ENCODE data around the gene STX1B. TPM values are rescaled to one million over a fixed set of nuclear protein-coding genes. Genes with fewer than 3 reads are reported as not detected.

Gene STX1B
- polyA plus RNA-seq, 1 experiment = 4.2 TPM

Small RNA genes within 50 kb of the gene (small RNA-seq; reads per million reads assigned to genes)
- not detected for gene AC135048.1 (ENCODE audit: insufficient read length, low read depth)

Other genes with a start within 250 kb of the STX1B start
- gene CFAP119, start 248.6 kb downstream of the STX1B start, polyA plus RNA-seq (2011; rRNA removed) = 2.6 and 3.1 TPM in 2 replicates
- 66.8 and 75.5 TPM in 2 replicates for gene RNF40, start 248.3 kb downstream of the STX1B start, polyA plus RNA-seq (2011; rRNA removed)
- 5.1 and 8.0 TPM in 2 replicates for gene ZNF629, start 223.4 kb downstream of the STX1B start, polyA plus RNA-seq (2011; rRNA removed)
- gene BCL7C, start 116.6 kb downstream of the STX1B start, polyA plus RNA-seq (2011; rRNA removed) = 27.7 and 27.8 TPM in 2 replicates
- 10.1 and 12.5 TPM in 2 replicates for gene CTF1, start 114.0 kb downstream of the STX1B start, polyA plus RNA-seq (2011; rRNA removed)
- gene FBXL19, start 87.1 kb downstream of the STX1B start, polyA plus RNA-seq (2011; rRNA removed) = 7.1 and 10.6 TPM in 2 replicates
- 23.7 and 29.5 TPM in 2 replicates for gene ORAI3, start 61.6 kb downstream of the STX1B start, polyA plus RNA-seq (2011; rRNA removed)
- gene SETD1A, start 52.9 kb downstream of the STX1B start, polyA plus RNA-seq (2011; rRNA removed) = 1.1 and 1.4 TPM in 2 replicates
- 6.1 and 9.5 TPM in 2 replicates for gene HSD3B7, start 25.4 kb downstream of the STX1B start, polyA plus RNA-seq (2011; rRNA removed)
- 43.7 and 45.9 TPM in 2 replicates for gene STX4, start 22.9 kb upstream of the STX1B start, polyA plus RNA-seq (2011; rRNA removed)
- gene ZNF668, start 63.6 kb upstream of the STX1B start, polyA plus RNA-seq (2011; rRNA removed) = 5.9 and 8.6 TPM in 2 replicates
- 2.4 and 4.5 TPM in 2 replicates for gene ZNF646, start 63.8 kb upstream of the STX1B start, polyA plus RNA-seq (2011; rRNA removed)
- 0.67 and 0.79 TPM in 2 replicates for gene PRSS53, start 78.3 kb upstream of the STX1B start, polyA plus RNA-seq (2011; rRNA removed)
- 210 and 272 TPM in 2 replicates for gene VKORC1, start 84.2 kb upstream of the STX1B start, polyA plus RNA-seq (2011; rRNA removed)
- 31.6 and 42.3 TPM in 2 replicates for gene BCKDK, start 97.7 kb upstream of the STX1B start, polyA plus RNA-seq (2011; rRNA removed)
- gene KAT8, start 107.0 kb upstream of the STX1B start, polyA plus RNA-seq (2011; rRNA removed) = 23.0 and 24.7 TPM in 2 replicates
- not detected in 2 replicates for gene PRSS8, start 125.1 kb upstream of the STX1B start, polyA plus RNA-seq (2011; rRNA removed)
- gene PRSS36, start 139.4 kb upstream of the STX1B start, polyA plus RNA-seq (2011; rRNA removed) = 0.24 and 0.42 TPM in 2 replicates
- gene FUS, start 169.5 kb upstream of the STX1B start, polyA plus RNA-seq (2011; rRNA removed) = 156 and 166 TPM in 2 replicates
- gene PYCARD, start 192.1 kb upstream of the STX1B start, polyA plus RNA-seq (2011; rRNA removed) = 21.8 and 31.0 TPM in 2 replicates
- gene TRIM72, start 203.5 kb upstream of the STX1B start, polyA plus RNA-seq (2011; rRNA removed) = not detected in 2 replicates
- not detected in 2 replicates for gene PYDC1, start 206.5 kb upstream of the STX1B start, polyA plus RNA-seq (2011; rRNA removed)
- not detected in 2 replicates for gene ITGAM, start 249.3 kb upstream of the STX1B start, polyA plus RNA-seq (2011; rRNA removed)